ENCODE data around the gene RNF40. TPM values are rescaled to one million over a fixed set of nuclear protein-coding genes. Genes with fewer than 3 reads are reported as not detected.
A peak's percentile ranks its signal among the peaks of the same experiment; 100 is the strongest.

Gene RNF40
- polyA plus RNA-seq, 1 experiment, result 82.4 TPM

GRCh38 chr16:30783280-30784109 is 21.4 kb downstream of the RNF40 start:
- H3K4me3 ChIP-seq (ENCODE audit: low read depth, low read length), result no peak overlapping the region
- TF ChIP-seq CTCF (IDR thresholded peaks at IDR 0.05; ENCODE audit: insufficient read depth, low read depth, low read length), result no peak
- peaks cover 24% of the 10 kb centered on the region for H3K36me3 ChIP-seq (ENCODE audit: control insufficient read depth, insufficient read depth, low read length)
- DNase-seq (ENCODE audit: low read depth), result no peak
- ChIA-PET POLR2A (interaction anchor here (0.6 kb wide), 1 partner anchor 24 kb away, joined by 10 read pairs; no protein-coding TSS in a partner anchor), CTCF (interaction anchor here (1.2 to 1.7 kb wide), 2 partner anchors 22 to 119 kb away, joined by 4 to 5 read pairs; no protein-coding TSS in a partner anchor)
- H3K27me3 ChIP-seq (ENCODE audit: control insufficient read depth, insufficient read depth, low read length), result no peaks in the 10 kb centered on the region

- ChIA-PET POLR2A (no interaction called here), CTCF (no interaction called here)
- TF ChIP-seq CTCF (IDR thresholded peaks at IDR 0.05; ENCODE audit: insufficient read depth, low read depth, low read length), result no peak
- peaks cover 24% of the 10 kb centered on the region for H3K36me3 ChIP-seq (ENCODE audit: control insufficient read depth, insufficient read depth, low read length)
- DNase-seq (ENCODE audit: low read depth), result no peak
- no peak overlapping the region for H3K4me3 ChIP-seq (ENCODE audit: low read depth, low read length)
- H3K27me3 ChIP-seq (ENCODE audit: control insufficient read depth, insufficient read depth, low read length), result no peaks in the 10 kb centered on the region
Observed at GRCh38 chr16:30784215-30784614, 22.1 kb downstream of the RNF40 start.

GRCh38 chr16:30785126-30786106 is 23.3 kb downstream of the RNF40 start:
- H3K4me3 ChIP-seq (ENCODE audit: low read depth, low read length), result peak overlapping the region; percentile 63
- CTCF ChIA-PET, result interaction anchor here (0.6 to 0.9 kb wide), 3 partner anchors 13 to 93 kb away, joined by 3 to 4 read pairs (median 3); no protein-coding TSS in a partner anchor
- POLR2A ChIA-PET, result no interaction called here
- H3K36me3 ChIP-seq (ENCODE audit: control insufficient read depth, insufficient read depth, low read length), result peaks cover 24% of the 10 kb centered on the region
- TF ChIP-seq CTCF (IDR thresholded peaks at IDR 0.05; ENCODE audit: insufficient read depth, low read depth, low read length), result no peak
- no peak for DNase-seq (ENCODE audit: low read depth)
- H3K27me3 ChIP-seq (ENCODE audit: control insufficient read depth, insufficient read depth, low read length), result no peaks in the 10 kb centered on the region

GRCh38 chr16:30786115-30786935 is 24.2 kb downstream of the RNF40 start:
- ChIA-PET CTCF (interaction anchor here (0.6 to 4.1 kb wide), 4 partner anchors 12 to 94 kb away, joined by 3 to 21 read pairs (median 4); no protein-coding TSS in a partner anchor), POLR2A (interaction anchor here (0.6 to 1.0 kb wide), 2 partner anchors 21 to 65 kb away, joined by 8 to 19 read pairs; no protein-coding TSS in a partner anchor)
- H3K4me3 ChIP-seq (ENCODE audit: low read depth, low read length), result peak overlapping the region; percentile 63
- no peaks in the 10 kb centered on the region for H3K27me3 ChIP-seq (ENCODE audit: control insufficient read depth, insufficient read depth, low read length)
- H3K36me3 ChIP-seq (ENCODE audit: control insufficient read depth, insufficient read depth, low read length), result peaks cover 24% of the 10 kb centered on the region
- no peak for DNase-seq (ENCODE audit: low read depth)
- no peak for TF ChIP-seq CTCF (IDR thresholded peaks at IDR 0.05; ENCODE audit: insufficient read depth, low read depth, low read length)

All from BJ (cell line).